ENCODE data around the gene HRAS. TPM values are rescaled to one million over a fixed set of nuclear protein-coding genes. Genes with fewer than 3 reads are reported as not detected.

The HRAS gene
- total and polyA plus RNA-seq, 2 experiments from 2014 or later, result 49.6 to 97.8 TPM

GRCh38 chr11:488992-489391 lies 46.4 kb downstream of the HRAS start:
- TF ChIP-seq CTCF (IDR thresholded peaks at IDR 0.05; ENCODE audit: low read depth, low read length), result no peak
- H3K27ac ChIP-seq, result no peak overlapping the region
- no peaks in the 10 kb centered on the region for H3K36me3 ChIP-seq
- no peaks in the 10 kb centered on the region for H3K27me3 ChIP-seq
- H3K4me3 ChIP-seq, result no peak overlapping the region
- no peak for DNase-seq (ENCODE audit: low read depth in 1 of 2, low spot score in 1 of 2)
- no peaks in the 10 kb centered on the region for H3K4me1 ChIP-seq (ENCODE audit: low read depth)
- H3K9me3 ChIP-seq (ENCODE audit: low read depth), result no peaks in the 10 kb centered on the region

GRCh38 chr11:488579-488978 lies 46.8 kb downstream of the HRAS start:
- no peak for DNase-seq (ENCODE audit: low read depth in 1 of 2, low spot score in 1 of 2)
- no peaks in the 10 kb centered on the region for H3K36me3 ChIP-seq
- TF ChIP-seq CTCF (IDR thresholded peaks at IDR 0.05; ENCODE audit: low read depth, low read length), result no peak

GRCh38 chr11:488062-488461 lies 47.3 kb downstream of the HRAS start:
- no peak for DNase-seq (ENCODE audit: low read depth in 1 of 2, low spot score in 1 of 2)
- TF ChIP-seq CTCF (IDR thresholded peaks at IDR 0.05; ENCODE audit: low read depth, low read length), result no peak
- Histone ChIP-seq H3K9me3 (ENCODE audit: low read depth) (no peaks in the 10 kb centered on the region), H3K27me3 (no peaks in the 10 kb centered on the region), H3K36me3 (no peaks in the 10 kb centered on the region), H3K4me1 (ENCODE audit: low read depth) (no peaks in the 10 kb centered on the region), H3K4me3 (no peak overlapping the region), H3K27ac (no peak overlapping the region)

More at GRCh38 chr11:488579-488978, 46.8 kb downstream of the HRAS start:
- Histone ChIP-seq H3K27me3 (no peaks in the 10 kb centered on the region), H3K4me3 (no peak overlapping the region), H3K27ac (no peak overlapping the region), H3K4me1 (ENCODE audit: low read depth) (no peaks in the 10 kb centered on the region), H3K9me3 (ENCODE audit: low read depth) (no peaks in the 10 kb centered on the region)

- H3K36me3 ChIP-seq, result no peaks in the 10 kb centered on the region
- H3K4me1 ChIP-seq (ENCODE audit: low read depth), result no peaks in the 10 kb centered on the region
- no peak for DNase-seq (ENCODE audit: low read depth in 1 of 2, low spot score in 1 of 2)
- no peaks in the 10 kb centered on the region for H3K27me3 ChIP-seq
- no peak overlapping the region for H3K27ac ChIP-seq
- no peak overlapping the region for H3K4me3 ChIP-seq
- no peaks in the 10 kb centered on the region for H3K9me3 ChIP-seq (ENCODE audit: low read depth)
- TF ChIP-seq CTCF (IDR thresholded peaks at IDR 0.05; ENCODE audit: low read depth, low read length), result no peak
These were observed 47.8 kb downstream of the HRAS start for GRCh38 chr11:487571-488021.

- no peak for TF ChIP-seq CTCF (IDR thresholded peaks at IDR 0.05; ENCODE audit: low read depth, low read length)
- H3K27ac ChIP-seq, result no peak overlapping the region
- DNase-seq (ENCODE audit: low read depth in 1 of 2, low spot score in 1 of 2), result no peak
- H3K27me3 ChIP-seq, result no peaks in the 10 kb centered on the region
- no peaks in the 10 kb centered on the region for H3K4me1 ChIP-seq (ENCODE audit: low read depth)
- no peaks in the 10 kb centered on the region for H3K36me3 ChIP-seq
- H3K4me3 ChIP-seq, result no peak overlapping the region
- H3K9me3 ChIP-seq (ENCODE audit: low read depth), result no peaks in the 10 kb centered on the region
These were observed 49.2 kb downstream of the HRAS start for GRCh38 chr11:486189-486588.

DNA sequence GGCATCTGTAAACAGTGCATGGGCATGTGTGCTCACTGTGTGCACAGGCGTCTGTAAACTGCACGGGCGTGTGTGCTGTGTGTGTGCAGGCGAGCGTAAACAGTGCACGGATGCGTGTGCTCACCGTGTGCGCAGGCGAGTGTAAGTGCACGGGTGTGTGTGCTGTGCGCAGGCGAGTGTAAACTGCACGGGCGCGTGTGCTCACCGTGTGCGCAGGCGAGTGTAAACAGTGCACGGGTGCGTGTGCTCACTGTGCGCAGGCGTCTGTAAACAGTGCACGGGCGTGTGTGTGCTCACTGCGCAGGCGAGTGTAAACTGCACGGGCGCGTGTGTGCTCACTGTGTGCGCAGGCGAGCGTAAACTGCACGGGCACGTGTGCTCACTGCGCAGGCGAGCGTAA lies 50.8 kb downstream of the HRAS start:
- Histone ChIP-seq H3K27ac (no peak overlapping the region), H3K4me1 (ENCODE audit: low read depth) (no peaks in the 10 kb centered on the region), H3K36me3 (no peaks in the 10 kb centered on the region), H3K9me3 (ENCODE audit: low read depth) (no peaks in the 10 kb centered on the region), H3K4me3 (no peak overlapping the region), H3K27me3 (no peaks in the 10 kb centered on the region)
- DNase-seq (ENCODE audit: low read depth in 1 of 2, low spot score in 1 of 2), result no peak
- TF ChIP-seq CTCF (IDR thresholded peaks at IDR 0.05; ENCODE audit: low read depth, low read length), result no peak

Data from cardiac muscle cell (in vitro differentiated cells and primary cell).